ENCODE measurements around the gene RPL6.

DNA sequence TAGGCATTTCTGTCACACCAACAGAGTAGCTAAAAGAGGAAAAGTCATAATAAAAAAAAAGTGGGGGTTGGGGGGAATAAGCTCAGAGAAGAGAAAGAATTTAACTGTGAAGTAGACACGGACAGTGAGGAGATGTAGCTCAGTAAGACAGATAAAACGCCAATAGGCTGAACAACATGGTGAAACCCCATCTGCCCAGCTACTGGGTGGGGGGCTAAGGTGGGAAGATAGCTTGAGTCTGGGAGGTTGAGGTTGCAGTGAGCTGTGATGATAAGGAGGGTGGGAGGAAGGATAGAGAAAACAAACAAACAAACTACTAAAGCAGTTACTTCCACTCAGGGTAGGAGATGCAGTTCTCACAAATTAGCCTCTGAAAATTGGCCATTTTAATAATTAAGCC, 52.2 kb downstream of the RPL6 start:
- TF ChIP-seq, protein P1, sequence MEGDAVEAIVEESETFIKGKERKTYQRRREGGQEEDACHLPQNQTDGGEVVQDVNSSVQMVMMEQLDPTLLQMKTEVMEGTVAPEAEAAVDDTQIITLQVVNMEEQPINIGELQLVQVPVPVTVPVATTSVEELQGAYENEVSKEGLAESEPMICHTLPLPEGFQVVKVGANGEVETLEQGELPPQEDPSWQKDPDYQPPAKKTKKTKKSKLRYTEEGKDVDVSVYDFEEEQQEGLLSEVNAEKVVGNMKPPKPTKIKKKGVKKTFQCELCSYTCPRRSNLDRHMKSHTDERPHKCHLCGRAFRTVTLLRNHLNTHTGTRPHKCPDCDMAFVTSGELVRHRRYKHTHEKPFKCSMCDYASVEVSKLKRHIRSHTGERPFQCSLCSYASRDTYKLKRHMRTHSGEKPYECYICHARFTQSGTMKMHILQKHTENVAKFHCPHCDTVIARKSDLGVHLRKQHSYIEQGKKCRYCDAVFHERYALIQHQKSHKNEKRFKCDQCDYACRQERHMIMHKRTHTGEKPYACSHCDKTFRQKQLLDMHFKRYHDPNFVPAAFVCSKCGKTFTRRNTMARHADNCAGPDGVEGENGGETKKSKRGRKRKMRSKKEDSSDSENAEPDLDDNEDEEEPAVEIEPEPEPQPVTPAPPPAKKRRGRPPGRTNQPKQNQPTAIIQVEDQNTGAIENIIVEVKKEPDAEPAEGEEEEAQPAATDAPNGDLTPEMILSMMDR (IDR thresholded peaks at IDR 0.05 in 8 of 11, conservative IDR thresholded peaks at IDR 0.05 in 3 of 11) = no peak
- TF ChIP-seq POLR2AphosphoS5 (IDR thresholded peaks at IDR 0.05) = no peak

Data from spleen (tissue), 7 donors.